ENCODE data around the gene CLSTN2.

DNA sequence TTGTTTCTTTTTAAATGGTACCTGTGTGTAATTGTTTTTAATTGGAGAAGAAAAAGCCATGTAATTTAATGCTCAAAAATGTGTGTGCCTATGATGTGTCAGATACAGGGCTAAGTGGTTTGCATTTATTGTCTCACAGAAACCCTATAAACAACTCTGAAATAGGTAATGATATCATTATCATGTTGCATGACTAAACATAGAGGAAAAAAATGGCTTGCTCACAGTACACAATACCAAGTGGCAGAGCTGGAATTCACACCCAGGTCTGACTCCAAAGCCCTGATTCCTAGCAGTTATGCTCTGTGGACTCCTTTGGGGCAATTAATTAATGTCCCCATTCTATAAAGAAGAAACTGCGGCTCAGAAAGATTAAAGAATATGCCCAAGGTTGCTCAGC lies 505.5 kb downstream of the CLSTN2 start:
- TF ChIP-seq, protein P1, sequence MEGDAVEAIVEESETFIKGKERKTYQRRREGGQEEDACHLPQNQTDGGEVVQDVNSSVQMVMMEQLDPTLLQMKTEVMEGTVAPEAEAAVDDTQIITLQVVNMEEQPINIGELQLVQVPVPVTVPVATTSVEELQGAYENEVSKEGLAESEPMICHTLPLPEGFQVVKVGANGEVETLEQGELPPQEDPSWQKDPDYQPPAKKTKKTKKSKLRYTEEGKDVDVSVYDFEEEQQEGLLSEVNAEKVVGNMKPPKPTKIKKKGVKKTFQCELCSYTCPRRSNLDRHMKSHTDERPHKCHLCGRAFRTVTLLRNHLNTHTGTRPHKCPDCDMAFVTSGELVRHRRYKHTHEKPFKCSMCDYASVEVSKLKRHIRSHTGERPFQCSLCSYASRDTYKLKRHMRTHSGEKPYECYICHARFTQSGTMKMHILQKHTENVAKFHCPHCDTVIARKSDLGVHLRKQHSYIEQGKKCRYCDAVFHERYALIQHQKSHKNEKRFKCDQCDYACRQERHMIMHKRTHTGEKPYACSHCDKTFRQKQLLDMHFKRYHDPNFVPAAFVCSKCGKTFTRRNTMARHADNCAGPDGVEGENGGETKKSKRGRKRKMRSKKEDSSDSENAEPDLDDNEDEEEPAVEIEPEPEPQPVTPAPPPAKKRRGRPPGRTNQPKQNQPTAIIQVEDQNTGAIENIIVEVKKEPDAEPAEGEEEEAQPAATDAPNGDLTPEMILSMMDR (conservative IDR thresholded peaks at IDR 0.05 in 1 of 2, IDR thresholded peaks at IDR 0.05 in 1 of 2; ENCODE audit: extremely low read depth in 1 of 2, insufficient read depth in 1 of 2, low read depth in 1 of 2, low read length in 2 of 2), result no peak
- TF ChIP-seq EZH2 (IDR thresholded peaks at IDR 0.05; ENCODE audit: borderline replicate concordance, low read length), result no peak
